MM.1S (cell line): Measurements from ENCODE around the gene PLEKHO2.

ENCODE experiments used
- DNase-seq: peaks from one replicate; pipeline ENCODE4 v3.0.0-alpha.2; 2015
- H2AFZ ChIP-seq: fragments of 300-600 bp; sonication (generic); 2 replicates; pipeline ENCODE4 v1.6.0; 2016; ENCODE audit warnings: antibody characterized with exemption, low read length
- H3F3A ChIP-seq: fragments of 300-600 bp; sonication (generic); 2 replicates; pipeline ENCODE4 v1.6.1; 2016; ENCODE audit warnings: mild to moderate bottlenecking, antibody characterized with exemption, low read length, moderate library complexity, mixed read lengths; ENCODE audit not compliant: insufficient read depth
- H3K27ac ChIP-seq: fragments of 300-600 bp; sonication (generic); 2 replicates; pipeline ENCODE4 v1.5.1; 2016; ENCODE audit warnings: mild to moderate bottlenecking, low read length
- H3K27me3 ChIP-seq: fragments of 300-600 bp; sonication (generic); replicated peaks from 2 replicates; pipeline ENCODE4 v1.6.0; 2016; ENCODE audit warnings: low read length; ENCODE audit not compliant: insufficient read depth
- H3K36me3 ChIP-seq: fragments of 300-600 bp; sonication (generic); replicated peaks from 2 replicates; pipeline ENCODE4 v1.6.1; 2016; ENCODE audit warnings: mild to moderate bottlenecking, low read length, mixed read lengths; ENCODE audit not compliant: insufficient read depth
- H3K4me1 ChIP-seq: fragments of 300-600 bp; sonication (generic); 2 replicates; pipeline ENCODE4 v1.6.1; 2016; ENCODE audit warnings: low read length, mixed read lengths
- H3K4me2 ChIP-seq: fragments of 300-600 bp; sonication (generic); 2 replicates; pipeline ENCODE4 v1.6.0; 2016; ENCODE audit warnings: low read depth, low read length
- H3K4me3 ChIP-seq: fragments of 300-600 bp; sonication (generic); 2 replicates; pipeline ENCODE4 v1.5.1; 2016; ENCODE audit warnings: low read length, mixed read lengths
- H3K79me2 ChIP-seq: fragments of 300-600 bp; sonication (generic); 2 replicates; pipeline ENCODE4 v1.6.1; 2016; ENCODE audit warnings: mixed run types, low read length, mixed read lengths
- H3K9ac ChIP-seq: fragments of 300-600 bp; sonication (generic); 2 replicates; pipeline ENCODE4 v1.6.1; 2016; ENCODE audit warnings: low read length, mixed read lengths
- H3K9me2 ChIP-seq: fragments of 300-600 bp; sonication (generic); replicated peaks from 2 replicates; pipeline ENCODE4 v1.6.1; 2016; ENCODE audit warnings: mild to moderate bottlenecking, low read length, mixed read lengths; ENCODE audit not compliant: insufficient read depth
- H3K9me3 ChIP-seq: fragments of 300-600 bp; sonication (generic); replicated peaks from 2 replicates; pipeline ENCODE4 v1.6.1; 2016; ENCODE audit warnings: mild to moderate bottlenecking, low read length, mixed read lengths; ENCODE audit not compliant: insufficient read depth
- H4K20me1 ChIP-seq: fragments of 300-600 bp; sonication (generic); 2 replicates; pipeline ENCODE4 v1.6.1; 2016; ENCODE audit warnings: mild to moderate bottlenecking, low read length, moderate library complexity, mixed read lengths; ENCODE audit not compliant: insufficient read depth
- EZH2 ChIP-seq: fragments of 300-600 bp; sonication (generic); optimal IDR thresholded peaks from 2 replicates; pipeline ENCODE3; 2017; ENCODE audit warnings: low read depth, mild to moderate bottlenecking, antibody characterized with exemption, low read length, mixed read lengths
- EZH2phosphoT487 ChIP-seq: fragments of 300-600 bp; sonication (generic); IDR thresholded peaks from 2 replicates; pipeline ENCODE4 v1.6.1; 2018; ENCODE audit warnings: antibody characterized with exemption, low read length
- TF ChIP-seq, protein P1 (sequence below): fragments of 300-600 bp; sonication (generic); IDR thresholded peaks from 2 replicates; pipeline ENCODE4 v1.5.1; 2016; ENCODE audit warnings: antibody characterized with exemption, low read length, mixed read lengths

The PLEKHO2 gene

DNA sequence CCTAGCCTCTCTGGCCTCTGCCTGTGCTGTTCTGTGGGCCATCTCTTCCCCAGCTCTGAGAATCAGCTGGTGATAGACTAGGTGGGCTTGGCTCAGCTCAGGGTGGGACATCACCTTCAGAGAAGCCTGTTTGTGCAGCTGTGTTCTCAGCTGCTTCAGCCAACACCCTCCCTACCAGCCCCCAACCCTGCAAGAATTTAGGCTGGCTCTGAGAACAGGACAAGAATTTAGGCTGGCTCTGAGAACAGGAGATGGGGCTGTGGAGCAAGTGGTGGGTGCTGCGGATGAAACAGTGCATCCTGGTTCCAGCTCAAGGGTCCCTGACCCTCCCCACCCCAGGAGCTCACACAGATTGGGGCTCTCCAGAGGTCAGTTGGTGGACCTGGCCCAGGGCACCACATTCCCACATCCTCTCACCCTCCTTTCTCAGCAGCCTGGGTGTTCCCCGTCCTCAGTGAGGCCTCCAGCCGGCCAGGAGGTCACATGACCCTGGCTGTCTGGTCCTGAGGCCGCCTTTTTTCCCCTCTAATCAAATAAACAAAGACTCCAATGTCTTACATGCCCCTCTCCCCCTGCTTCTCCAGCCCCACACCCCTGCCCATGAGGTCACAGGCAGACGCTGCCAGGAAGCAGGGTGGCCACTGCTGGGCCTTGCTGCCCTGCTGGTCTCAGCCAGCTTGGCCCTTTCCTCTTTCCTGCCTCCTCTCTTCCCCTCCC lies 14.9 kb downstream of the PLEKHO2 start:
- H3K36me3 ChIP-seq, result peaks cover 12% of the 10 kb centered on the region

DNA sequence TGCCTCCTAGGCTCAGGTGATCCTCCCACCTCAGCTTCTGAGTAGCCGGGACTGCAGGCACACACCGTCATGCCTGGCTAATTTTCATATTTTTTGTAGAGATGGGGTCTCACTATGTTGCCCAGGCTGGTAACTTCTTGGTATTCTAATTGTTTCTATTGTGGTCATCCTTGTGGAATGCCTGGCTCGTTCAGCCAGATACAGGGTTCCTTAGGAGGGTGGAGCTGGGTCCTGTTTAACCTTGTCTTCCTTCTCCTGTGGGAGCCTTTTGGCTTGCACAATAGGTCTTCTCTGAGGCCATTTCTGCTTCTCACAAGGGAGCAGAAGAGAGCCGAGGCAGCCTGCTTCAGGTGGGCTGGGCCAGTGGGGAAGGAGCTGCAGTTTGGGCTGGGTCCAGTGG lies 15.7 kb downstream of the PLEKHO2 start:
- no peaks in the 10 kb centered on the region for H3F3A ChIP-seq
- no peaks in the 10 kb centered on the region for H3K9me3 ChIP-seq
- no peak for DNase-seq
- no peaks in the 10 kb centered on the region for H3K4me1 ChIP-seq
- TF ChIP-seq EZH2 (no peak), EZH2phosphoT487 (no peak)
- TF ChIP-seq, protein P1, sequence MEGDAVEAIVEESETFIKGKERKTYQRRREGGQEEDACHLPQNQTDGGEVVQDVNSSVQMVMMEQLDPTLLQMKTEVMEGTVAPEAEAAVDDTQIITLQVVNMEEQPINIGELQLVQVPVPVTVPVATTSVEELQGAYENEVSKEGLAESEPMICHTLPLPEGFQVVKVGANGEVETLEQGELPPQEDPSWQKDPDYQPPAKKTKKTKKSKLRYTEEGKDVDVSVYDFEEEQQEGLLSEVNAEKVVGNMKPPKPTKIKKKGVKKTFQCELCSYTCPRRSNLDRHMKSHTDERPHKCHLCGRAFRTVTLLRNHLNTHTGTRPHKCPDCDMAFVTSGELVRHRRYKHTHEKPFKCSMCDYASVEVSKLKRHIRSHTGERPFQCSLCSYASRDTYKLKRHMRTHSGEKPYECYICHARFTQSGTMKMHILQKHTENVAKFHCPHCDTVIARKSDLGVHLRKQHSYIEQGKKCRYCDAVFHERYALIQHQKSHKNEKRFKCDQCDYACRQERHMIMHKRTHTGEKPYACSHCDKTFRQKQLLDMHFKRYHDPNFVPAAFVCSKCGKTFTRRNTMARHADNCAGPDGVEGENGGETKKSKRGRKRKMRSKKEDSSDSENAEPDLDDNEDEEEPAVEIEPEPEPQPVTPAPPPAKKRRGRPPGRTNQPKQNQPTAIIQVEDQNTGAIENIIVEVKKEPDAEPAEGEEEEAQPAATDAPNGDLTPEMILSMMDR, result no peak
- no peaks in the 10 kb centered on the region for H3K27me3 ChIP-seq
- H3K27ac ChIP-seq, result no peak overlapping the region
- no peaks in the 10 kb centered on the region for H3K9me2 ChIP-seq
- no peaks in the 10 kb centered on the region for H4K20me1 ChIP-seq
- peaks cover 78% of the 10 kb centered on the region for H3K79me2 ChIP-seq
- no peak overlapping the region for H2AFZ ChIP-seq
- H3K9ac ChIP-seq, result no peak overlapping the region
- H3K4me2 ChIP-seq, result no peak overlapping the region
- H3K36me3 ChIP-seq, result peaks cover 12% of the 10 kb centered on the region
- H3K4me3 ChIP-seq, result no peak overlapping the region

More for the DNA sequence above, 14.9 kb downstream of the PLEKHO2 start:
- Histone ChIP-seq H3K9ac (no peak overlapping the region), H4K20me1 (no peaks in the 10 kb centered on the region), H3K27ac (no peak overlapping the region), H3F3A (no peaks in the 10 kb centered on the region), H3K4me2 (no peak overlapping the region), H3K4me1 (no peaks in the 10 kb centered on the region), H3K4me3 (no peak overlapping the region), H3K9me3 (no peaks in the 10 kb centered on the region), H3K79me2 (peaks cover 87% of the 10 kb centered on the region), H3K9me2 (no peaks in the 10 kb centered on the region), H2AFZ (no peak overlapping the region), H3K27me3 (no peaks in the 10 kb centered on the region)
- no peak for DNase-seq
- TF ChIP-seq, protein P1, result no peak
- no peak for TF ChIP-seq EZH2phosphoT487
- no peak for TF ChIP-seq EZH2

GRCh38 chr15:64858021-64858575 lies 16.4 kb downstream of the PLEKHO2 start:
- peaks cover 76% of the 10 kb centered on the region for H3K79me2 ChIP-seq
- H3K36me3 ChIP-seq, result peaks cover 12% of the 10 kb centered on the region
- no peak overlapping the region for H3K9ac ChIP-seq
- H2AFZ ChIP-seq, result no peak overlapping the region
- no peak overlapping the region for H3K27ac ChIP-seq
- H4K20me1 ChIP-seq, result no peaks in the 10 kb centered on the region
- no peaks in the 10 kb centered on the region for H3K9me3 ChIP-seq
- TF ChIP-seq EZH2 (no peak), EZH2phosphoT487 (no peak)
- TF ChIP-seq, protein P1, result no peak
- H3K4me3 ChIP-seq, result no peak overlapping the region
- H3K27me3 ChIP-seq, result no peaks in the 10 kb centered on the region
- DNase-seq, result no peak
- H3F3A ChIP-seq, result no peaks in the 10 kb centered on the region
- H3K4me2 ChIP-seq, result no peak overlapping the region
- no peaks in the 10 kb centered on the region for H3K9me2 ChIP-seq
- no peaks in the 10 kb centered on the region for H3K4me1 ChIP-seq
